SK-N-SH (cell line): Measurements from ENCODE around the gene ZNF774. TPM values are rescaled to one million over a fixed set of nuclear protein-coding genes. Genes with fewer than 3 reads are reported as not detected.

Experiments
- CTCF ChIA-PET: fragments of 300-600, 350-600 bp; formaldehyde crosslinking; extraction: SDS; loops from one replicate; lab custom pipeline; 2021; lab: Yijun Ruan, JAX
- POLR2A ChIA-PET: fragments of 350-600 bp; sonication (Branson Sonifier 250); formaldehyde crosslinking; extraction: SDS; loops from one replicate; lab custom pipeline; 2020; ENCODE audit warnings: antibody characterized with exemption, inconsistent platforms; lab: Yijun Ruan, JAX
- DNase-seq: peaks from one replicate; pipeline ENCODE4 v3.0.0; 2012
- H2AFZ ChIP-seq: fragments of 200-600 bp; sonication (generic); 2 replicates; pipeline ENCODE4 v1.8.1; 2016; ENCODE audit warnings: antibody characterized with exemption, mild to moderate bottlenecking, low read depth
- H3F3A ChIP-seq: fragments of 200-600 bp; sonication (generic); replicated peaks from 2 replicates; pipeline ENCODE3; 2016; ENCODE audit warnings: antibody characterized with exemption, mild to moderate bottlenecking; ENCODE audit not compliant: insufficient read depth
- H3K27ac ChIP-seq, 2 experiments: fragments of 200-500 bp in 1 of 2; fragments of 200-600 bp in 1 of 2; sonication (Bioruptor generic) in 1 of 2; sonication (generic), shearing (Covaris generic) in 1 of 2; 2 replicates each; pipeline versions ENCODE4 v1.5.1 to v1.6.1; 2014 to 2016; ENCODE audit warnings: low read depth in 2 of 2, inconsistent platforms in 1 of 2, low read length in 1 of 2, mild to moderate bottlenecking in 1 of 2, mixed read lengths in 1 of 2
- H3K27me3 ChIP-seq: fragments of 200-600 bp; sonication (generic), shearing (Covaris generic); 2 replicates; pipeline ENCODE4 v1.6.1; 2016; ENCODE audit warnings: mixed run types; ENCODE audit not compliant: insufficient read depth
- H3K36me3 ChIP-seq, 2 experiments: fragments of 200-500 bp in 1 of 2; fragments of 200-600 bp in 1 of 2; sonication (Bioruptor generic) in 1 of 2; sonication (generic) in 1 of 2; replicated peaks in 1 of 2; 2 replicates each; pipeline versions ENCODE3 to v1.5.1; 2014 to 2016; ENCODE audit warnings: low read length in 1 of 2, mild to moderate bottlenecking in 1 of 2; ENCODE audit not compliant: insufficient read depth in 2 of 2, control insufficient read depth in 1 of 2
- H3K4me1 ChIP-seq, 2 experiments: fragments of 200-500 bp in 1 of 2; fragments of 200-600 bp in 1 of 2; sonication (Bioruptor generic) in 1 of 2; sonication (generic), shearing (Covaris generic) in 1 of 2; 2 replicates each; pipeline versions ENCODE4 v1.5.1 to v1.6.1; 2014 to 2016; ENCODE audit warnings: low read depth in 1 of 2, low read length in 1 of 2, mixed run types in 1 of 2; ENCODE audit not compliant: insufficient read depth in 2 of 2, control insufficient read depth in 1 of 2
- H3K4me2 ChIP-seq: fragments of 200-600 bp; sonication (generic), shearing (Covaris generic); 2 replicates; pipeline ENCODE4 v1.6.1; 2017; ENCODE audit warnings: mixed run types
- H3K4me3 ChIP-seq, 2 experiments: fragments of 200-500 bp in 1 of 2; fragments of 200-600 bp in 1 of 2; sonication (Bioruptor generic) in 1 of 2; sonication (generic), shearing (Covaris generic) in 1 of 2; 2 replicates each; pipeline versions ENCODE4 v1.5.1 to v1.8.1; 2014 to 2016; ENCODE audit warnings: low read depth in 2 of 2, inconsistent platforms in 1 of 2, low read length in 1 of 2, mild to moderate bottlenecking in 1 of 2, mixed read lengths in 1 of 2, moderate library complexity in 1 of 2
- H3K79me2 ChIP-seq: fragments of 200-600 bp; sonication (generic); 2 replicates; pipeline ENCODE4 v1.8.1; 2017; ENCODE audit warnings: mild to moderate bottlenecking; ENCODE audit not compliant: insufficient read depth
- H3K9ac ChIP-seq: fragments of 200-600 bp; sonication (generic); 2 replicates; pipeline ENCODE4 v1.6.1; 2017; ENCODE audit warnings: mixed run types
- H3K9me2 ChIP-seq: fragments of 200-600 bp; sonication (generic); 2 replicates; pipeline ENCODE4 v1.6.1; 2017; ENCODE audit warnings: mixed run types
- H3K9me3 ChIP-seq: fragments of 200-600 bp; sonication (generic); 2 replicates; pipeline ENCODE4 v1.6.1; 2017; ENCODE audit warnings: mixed run types, mild to moderate bottlenecking, moderate library complexity
- H4K20me1 ChIP-seq: fragments of 200-600 bp; sonication (generic); 2 replicates; pipeline ENCODE4 v1.6.1; 2017; ENCODE audit warnings: mild to moderate bottlenecking, mixed run types; ENCODE audit not compliant: insufficient read depth
- CHD2 ChIP-seq: fragments of 150-350 bp; IDR thresholded peaks from 2 replicates; pipeline ENCODE4 v1.6.1; 2018; ENCODE audit warnings: low read length; ENCODE audit not compliant: partially characterized antibody
- ELF1 ChIP-seq: IDR thresholded peaks from 2 replicates; pipeline ENCODE4 v1.4.0; 2012
- EP300 ChIP-seq, 2 experiments: IDR thresholded peaks; 2 replicates each; pipeline versions ENCODE4 v1.4.0 to v1.6.1; 2012; ENCODE audit warnings: borderline replicate concordance in 1 of 2, low read depth in 1 of 2, low read length in 1 of 2
- EZH2phosphoT487 ChIP-seq: fragments of 200-600 bp; sonication (generic); IDR thresholded peaks from 2 replicates; pipeline ENCODE4 v1.6.1; 2017; ENCODE audit warnings: low read depth, mixed run types, mild to moderate bottlenecking, antibody characterized with exemption, moderate library complexity, borderline replicate concordance
- FOXJ3 ChIP-seq: sonication (generic); formaldehyde crosslinking; IDR thresholded peaks from 2 replicates; pipeline ENCODE4 v1.5.1; 2020; ENCODE audit warnings: mild to moderate bottlenecking, missing genetic modification reagents
- GATA2 ChIP-seq: sonication (generic); formaldehyde crosslinking; IDR thresholded peaks from 2 replicates; pipeline ENCODE4 v1.5.0; 2020; ENCODE audit warnings: mild to moderate bottlenecking, missing genetic modification reagents
- MAX ChIP-seq: IDR thresholded peaks from 2 replicates; pipeline ENCODE4 v1.4.0; 2012; ENCODE audit warnings: low read depth
- MEF2A ChIP-seq: IDR thresholded peaks from 2 replicates; pipeline ENCODE4 v1.4.0; 2012; ENCODE audit warnings: low read depth, borderline replicate concordance
- MXI1 ChIP-seq: IDR thresholded peaks from 2 replicates; pipeline ENCODE4 v1.6.1; 2012; ENCODE audit warnings: mild to moderate bottlenecking, low read depth, low read length, improper control_type of control experiment
- POLR2AphosphoS5 ChIP-seq: IDR thresholded peaks from 2 replicates; pipeline ENCODE4 v1.6.1; 2012; ENCODE audit warnings: low read depth, low read length
- RCOR1 ChIP-seq: fragments of 150-350 bp; IDR thresholded peaks from 2 replicates; pipeline ENCODE4 v1.6.1; 2017; ENCODE audit warnings: antibody characterized with exemption, low read length
- REST ChIP-seq: IDR thresholded peaks from 2 replicates; pipeline ENCODE4 v1.6.1; 2012; ENCODE audit warnings: mild to moderate bottlenecking, low read depth, low read length, moderate library complexity
- SMC3 ChIP-seq: IDR thresholded peaks from 2 replicates; pipeline ENCODE4 v1.6.1; 2012; ENCODE audit warnings: low read depth, low read length, improper control_type of control experiment
- TAF1 ChIP-seq: IDR thresholded peaks from 2 replicates; pipeline ENCODE4 v1.6.1; 2012; ENCODE audit warnings: low read depth, mild to moderate bottlenecking, low read length, moderate library complexity, borderline replicate concordance
- TEAD4 ChIP-seq: IDR thresholded peaks from 2 replicates; pipeline ENCODE4 v1.4.0; 2012; ENCODE audit warnings: mild to moderate bottlenecking, borderline replicate concordance; ENCODE audit not compliant: insufficient read depth
- USF2 ChIP-seq: fragments of 150-350 bp; IDR thresholded peaks from 2 replicates; pipeline ENCODE4 v1.6.1; 2017; ENCODE audit warnings: antibody characterized with exemption, low read length, low read depth, borderline replicate concordance
- WGBS: methylation state at CpG from one replicate; pipeline ENCODE4 v1.1.6; 2017; ENCODE audit warnings: low lambda C conversion rate; 5-methylcytosine and 5-hydroxymethylcytosine counted together
- polyA plus RNA-seq, 3 experiments: library from polyadenylated mRNA; depleted of rRNA; stranded (reverse); fragments of >200 nt; gene quantifications; 2 replicates each; pipeline ENCODE4 v1.2.3, GENCODE V29; 2012

ZNF774 gene
- polyA plus RNA-seq, 1 of the 3 experiments (the other 2 are of a cell fraction): 1.8 TPM

GRCh38 chr15:90316139-90316538 lies 35.9 kb upstream of the ZNF774 start:
- peaks cover 0 to 5% of the 10 kb centered on the region in 2 experiments; a peak in 1 of 4 replicates for H3K4me1 ChIP-seq
- TF ChIP-seq EZH2phosphoT487: no peak
- no peak for TF ChIP-seq MXI1
- no peak for TF ChIP-seq SMC3
- no peak for TF ChIP-seq FOXJ3 (CRISPR knock-in tag)
- TF ChIP-seq GATA2 (CRISPR knock-in tag): no peak
- no peak for TF ChIP-seq POLR2AphosphoS5
- TF ChIP-seq TEAD4: no peak
- no peak for TF ChIP-seq USF2
- no peak for TF ChIP-seq CHD2
- TF ChIP-seq REST: no peak
- no peak for TF ChIP-seq ELF1
- no peaks in the 10 kb centered on the region for H3K36me3 ChIP-seq
- no peaks in the 10 kb centered on the region for H4K20me1 ChIP-seq
- no peaks in the 10 kb centered on the region for H3F3A ChIP-seq
- H3K79me2 ChIP-seq: no peaks in the 10 kb centered on the region
- ChIA-PET POLR2A (no interaction called here), CTCF (interaction anchor here (1.0 to 2.2 kb wide), 2 partner anchors 30 to 166 kb away, joined by 3 to 15 read pairs; no protein-coding TSS in a partner anchor)
- no peak overlapping the region for H3K4me2 ChIP-seq
- DNase-seq: no peak
- 81% methylated on average over 4 of the region's 4 CpGs for WGBS
- no peaks in the 10 kb centered on the region for H3K9me3 ChIP-seq
- no peak overlapping the region for H3K4me3 ChIP-seq
- H2AFZ ChIP-seq: no peak overlapping the region
- H3K27ac ChIP-seq: no peak overlapping the region
- no peak overlapping the region for H3K9ac ChIP-seq
- H3K9me2 ChIP-seq: no peaks in the 10 kb centered on the region
- H3K27me3 ChIP-seq: no peaks in the 10 kb centered on the region

GRCh38 chr15:90318591-90318990 lies 33.5 kb upstream of the ZNF774 start:
- no peak for DNase-seq
- H3F3A ChIP-seq: no peaks in the 10 kb centered on the region
- POLR2A ChIA-PET: no interaction called here
- H3K9me3 ChIP-seq: no peaks in the 10 kb centered on the region
- H3K27ac ChIP-seq: no peak overlapping the region
- H3K27me3 ChIP-seq: no peaks in the 10 kb centered on the region
- no peak overlapping the region for H3K4me3 ChIP-seq
- WGBS: 88% methylated on average over 4 of the region's 4 CpGs
- no peaks in the 10 kb centered on the region for H3K79me2 ChIP-seq
- no peak overlapping the region for H2AFZ ChIP-seq
- TF ChIP-seq RCOR1 (no peak), EP300 (IDR thresholded peaks at IDR 0.05; ENCODE audit: borderline replicate concordance in 1 of 2, low read depth in 1 of 2, low read length in 1 of 2) (no peak), TAF1 (no peak), SMC3 (no peak), REST (no peak), POLR2AphosphoS5 (no peak), EZH2phosphoT487 (no peak), MAX (no peak), MEF2A (no peak)
- no peaks in the 10 kb centered on the region for H3K9me2 ChIP-seq
- H3K36me3 ChIP-seq: no peaks in the 10 kb centered on the region
- H3K4me1 ChIP-seq: peaks cover 0 to 5% of the 10 kb centered on the region in 2 experiments; a peak in 1 of 4 replicates
- no peak overlapping the region for H3K9ac ChIP-seq
- no peak overlapping the region for H3K4me2 ChIP-seq
- CTCF ChIA-PET: interaction anchor here (1.4 to 6.8 kb wide), 9 partner anchors 14 to 566 kb away, joined by 3 to 116 read pairs (median 15); partner anchors contain the start of gene FES
- no peaks in the 10 kb centered on the region for H4K20me1 ChIP-seq
